H7 (cell line): ENCODE results near the gene AK4. TPM values are rescaled to one million over a fixed set of nuclear protein-coding genes. Genes with fewer than 3 reads are reported as not detected.

ENCODE experiments used
- DNase-seq: peaks from one replicate; pipeline ENCODE4 v3.0.0; 2012
- H3K27me3 ChIP-seq: 2 replicates; pipeline ENCODE4 v1.6.0; 2011; ENCODE audit warnings: mild to moderate bottlenecking, low read length; ENCODE audit not compliant: control insufficient read depth, insufficient read depth
- H3K36me3 ChIP-seq: replicated peaks from 2 replicates; pipeline ENCODE4 v1.5.1; 2011; ENCODE audit warnings: low read length; ENCODE audit not compliant: control insufficient read depth, insufficient read depth
- H3K4me3 ChIP-seq: 2 replicates; pipeline ENCODE4 v1.5.1; 2011; ENCODE audit warnings: low read depth, mild to moderate bottlenecking, control low read depth, low read length, moderate library complexity; ENCODE audit not compliant: insufficient read depth
- total RNA-seq: library from RNA; depleted of rRNA; stranded (reverse); fragments of >200 nt; shearing (Covaris generic); gene quantifications from 2 replicates; pipeline ENCODE4 v1.2.3, GENCODE V29; 2014

Gene AK4
- total RNA-seq, 1 experiment from 2014 or later = 227 TPM

GRCh38 chr1:65208563-65208973 is 60.6 kb downstream of the AK4 start:
- Histone ChIP-seq H3K36me3 (no peaks in the 10 kb centered on the region), H3K4me3 (no peak overlapping the region), H3K27me3 (no peaks in the 10 kb centered on the region)
- DNase-seq = no peak

- peak; percentile 37 for DNase-seq
- no peaks in the 10 kb centered on the region for H3K27me3 ChIP-seq
- no peaks in the 10 kb centered on the region for H3K36me3 ChIP-seq
- H3K4me3 ChIP-seq = no peak overlapping the region
Observed at GRCh38 chr1:65209005-65209885, 61.2 kb downstream of the AK4 start.

- no peak for DNase-seq
- H3K4me3 ChIP-seq = no peak overlapping the region
- no peaks in the 10 kb centered on the region for H3K27me3 ChIP-seq
- no peaks in the 10 kb centered on the region for H3K36me3 ChIP-seq
Observed at GRCh38 chr1:65210325-65210724, 62.3 kb downstream of the AK4 start.

- DNase-seq = no peak
- Histone ChIP-seq H3K27me3 (no peaks in the 10 kb centered on the region), H3K36me3 (no peaks in the 10 kb centered on the region), H3K4me3 (no peak overlapping the region)
Observed at GRCh38 chr1:65211331-65211730, 63.3 kb downstream of the AK4 start.

GRCh38 chr1:65213271-65214023 is 65.4 kb downstream of the AK4 start:
- no peak for DNase-seq
- Histone ChIP-seq H3K36me3 (no peaks in the 10 kb centered on the region), H3K27me3 (no peaks in the 10 kb centered on the region), H3K4me3 (no peak overlapping the region)

- H3K27me3 ChIP-seq = no peaks in the 10 kb centered on the region
- H3K4me3 ChIP-seq = no peak overlapping the region
- no peaks in the 10 kb centered on the region; the same call in 1 of the 2 replicates for H3K36me3 ChIP-seq
- DNase-seq = no peak
Observed at GRCh38 chr1:65214340-65215027, 66.5 kb downstream of the AK4 start.

GRCh38 chr1:65216989-65217388 is 69.0 kb downstream of the AK4 start:
- H3K36me3 ChIP-seq = no peaks in the 10 kb centered on the region; the same call in 1 of the 2 replicates
- no peak for DNase-seq
- H3K4me3 ChIP-seq = no peak overlapping the region
- no peaks in the 10 kb centered on the region for H3K27me3 ChIP-seq

- H3K4me3 ChIP-seq = no peak overlapping the region
- no peaks in the 10 kb centered on the region for H3K27me3 ChIP-seq
- no peak for DNase-seq
- no peaks in the 10 kb centered on the region; the same call in 1 of the 2 replicates for H3K36me3 ChIP-seq
Observed at GRCh38 chr1:65221638-65222339, 73.8 kb downstream of the AK4 start.

GRCh38 chr1:65222340-65222940 is 74.4 kb downstream of the AK4 start:
- Histone ChIP-seq H3K27me3 (no peaks in the 10 kb centered on the region), H3K4me3 (no peak overlapping the region), H3K36me3 (no peaks in the 10 kb centered on the region; the same call in 1 of the 2 replicates)
- no peak for DNase-seq

GRCh38 chr1:65224681-65225091 is 76.7 kb downstream of the AK4 start:
- H3K27me3 ChIP-seq = no peaks in the 10 kb centered on the region
- no peaks in the 10 kb centered on the region; the same call in 1 of the 2 replicates for H3K36me3 ChIP-seq
- no peak overlapping the region for H3K4me3 ChIP-seq
- DNase-seq = no peak

- no peak for DNase-seq
- H3K4me3 ChIP-seq = no peak overlapping the region
- no peaks in the 10 kb centered on the region for H3K27me3 ChIP-seq
Observed at GRCh38 chr1:65225179-65225578, 77.2 kb downstream of the AK4 start.

GRCh38 chr1:65229201-65229600 is 81.2 kb downstream of the AK4 start:
- H3K4me3 ChIP-seq = no peak overlapping the region
- H3K36me3 ChIP-seq = no peaks in the 10 kb centered on the region; the same call in 1 of the 2 replicates
- no peak for DNase-seq
- H3K27me3 ChIP-seq = no peaks in the 10 kb centered on the region

More at GRCh38 chr1:65225179-65225578, 77.2 kb downstream of the AK4 start:
- H3K36me3 ChIP-seq = no peaks in the 10 kb centered on the region; the same call in 1 of the 2 replicates

GRCh38 chr1:65229754-65230339 is 81.8 kb downstream of the AK4 start:
- Histone ChIP-seq H3K4me3 (no peak overlapping the region), H3K36me3 (no peaks in the 10 kb centered on the region; the same call in 1 of the 2 replicates), H3K27me3 (no peaks in the 10 kb centered on the region)
- no peak for DNase-seq
